ENCODE results near the gene PTPN3.

Gene PTPN3

DNA sequence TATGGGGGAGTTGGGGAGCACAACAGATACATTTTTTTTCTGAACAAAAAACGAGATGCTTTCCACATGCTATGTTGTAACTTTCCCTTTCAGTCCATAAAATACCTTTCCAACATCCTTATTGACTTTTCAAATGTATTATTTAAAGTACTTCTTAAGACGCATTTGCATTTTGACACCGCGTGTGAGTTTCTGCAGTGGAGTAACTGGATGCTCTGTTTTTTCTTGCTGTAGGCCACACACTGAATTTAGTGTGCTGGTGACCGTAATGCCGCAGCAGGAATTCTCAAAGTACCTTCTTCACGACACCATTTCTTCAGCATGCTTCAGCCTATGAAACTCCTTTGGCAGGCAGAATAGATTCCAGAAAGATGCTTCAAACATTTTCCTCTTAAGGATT, 163.0 kb downstream of the PTPN3 start:
- DNase-seq, result no peak

DNA sequence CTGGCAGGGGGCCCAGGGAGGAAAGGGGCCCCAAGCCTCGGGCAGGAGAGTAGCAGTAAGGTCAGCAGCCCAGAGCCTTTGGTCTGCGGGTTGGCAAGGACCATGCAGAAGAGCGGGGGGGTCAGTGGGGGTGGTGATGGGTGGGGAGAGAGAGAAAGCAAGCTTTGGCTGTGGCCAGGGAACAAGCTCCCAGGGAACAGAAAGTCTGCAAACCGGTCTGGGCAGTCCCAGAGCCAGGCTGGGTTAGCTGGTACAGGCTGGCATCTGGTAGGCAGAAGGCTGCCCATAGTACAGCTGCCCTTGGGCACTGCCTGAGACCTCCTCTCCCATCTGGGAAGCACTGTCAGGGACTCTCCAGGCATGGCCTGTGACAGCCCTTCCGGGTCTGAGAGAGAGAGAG, 166.8 kb downstream of the PTPN3 start:
- DNase-seq, result no peak

DNA sequence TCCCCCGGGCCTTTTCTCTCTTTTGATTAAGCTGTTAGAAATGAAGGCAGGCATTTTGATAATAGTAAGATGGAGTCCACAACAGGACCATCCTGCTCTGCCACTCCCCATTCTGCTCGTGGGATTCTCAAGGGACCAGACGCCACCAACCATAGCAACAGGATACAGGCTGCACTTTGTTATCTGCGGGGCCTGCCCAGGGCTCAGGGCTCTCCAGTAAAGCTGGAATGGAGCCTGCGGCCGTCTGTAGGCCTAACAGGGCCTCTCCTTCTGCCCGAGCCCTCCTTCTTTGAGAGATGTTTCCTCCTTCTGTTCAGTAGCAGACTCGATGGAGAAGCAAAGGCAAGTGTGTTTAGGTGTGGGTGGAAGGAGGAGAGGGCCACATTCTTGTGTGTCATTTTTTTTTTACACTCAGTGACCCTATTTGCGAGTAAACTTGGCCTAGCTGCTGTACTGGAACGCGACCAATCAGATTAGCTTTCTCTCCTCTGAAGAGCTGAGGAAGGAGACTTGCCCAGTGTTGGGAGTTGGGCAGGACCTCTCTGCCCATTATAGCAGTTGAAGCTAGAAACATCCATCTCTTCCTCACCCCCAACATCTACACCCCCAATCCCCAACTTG, 168.4 kb downstream of the PTPN3 start:
- no peak for DNase-seq

DNA sequence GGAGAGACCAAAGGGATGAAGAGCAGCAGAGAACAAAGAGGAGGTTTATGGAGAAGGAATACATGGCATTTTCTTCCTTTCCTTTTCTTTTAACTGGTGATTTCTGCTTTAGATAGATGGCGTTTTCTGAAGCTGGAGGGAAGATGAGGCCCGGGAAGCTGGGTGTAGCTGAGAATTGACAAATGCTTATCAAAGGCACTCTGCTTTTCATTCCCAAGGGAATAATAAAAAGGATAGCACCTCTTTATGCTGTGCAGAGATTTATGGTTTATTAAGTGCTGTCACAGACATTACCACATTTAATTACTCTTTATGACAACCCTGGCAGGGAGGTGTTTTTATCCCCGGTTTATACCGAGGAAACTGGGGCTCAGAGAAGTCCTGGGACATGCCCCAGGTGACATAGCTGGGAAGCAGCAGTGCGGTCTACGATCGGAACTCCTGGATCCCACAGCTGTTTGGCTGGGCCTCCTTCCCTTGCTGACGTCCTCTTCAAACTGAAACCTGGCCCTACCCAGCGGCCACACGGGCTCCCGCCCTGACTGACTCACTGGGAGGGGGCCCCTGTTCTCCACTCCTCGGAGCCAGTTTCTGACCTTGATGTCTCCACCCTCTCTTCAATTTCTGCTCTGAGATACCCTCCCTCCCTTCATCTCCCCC, 169.0 kb downstream of the PTPN3 start:
- DNase-seq, result no peak
